SJSA1 (cell line): ENCODE data around the gene FFAR3. TPM values are rescaled to one million over a fixed set of nuclear protein-coding genes. Genes with fewer than 3 reads are reported as not detected.

Experiments
- DNase-seq, 2 experiments: peaks; one replicate each; pipeline ENCODE4 v3.0.0-alpha.2; 2015 to 2020; ENCODE audit warnings: low spot score in 2 of 2, low read depth in 1 of 2
- H3K27ac ChIP-seq: fragments of 250-450 bp; sonication (Bioruptor Pico); 2 replicates; pipeline ENCODE4 v1.5.1; 2020; ENCODE audit warnings: mild to moderate bottlenecking, moderate library complexity
- H3K27me3 ChIP-seq: fragments of 250-450 bp; sonication (Bioruptor Pico); replicated peaks from 2 replicates; pipeline ENCODE4 v1.5.1; 2020; ENCODE audit warnings: mild to moderate bottlenecking, moderate library complexity
- H3K36me3 ChIP-seq: fragments of 250-450 bp; sonication (Bioruptor Pico); 2 replicates; pipeline ENCODE4 v1.5.1; 2020; ENCODE audit warnings: mild to moderate bottlenecking
- H3K4me1 ChIP-seq: fragments of 250-450 bp; sonication (Bioruptor Pico); replicated peaks from 2 replicates; pipeline ENCODE4 v1.6.1; 2021; ENCODE audit warnings: mild to moderate bottlenecking
- H3K4me3 ChIP-seq: fragments of 250-450 bp; sonication (Bioruptor Pico); 2 replicates; pipeline ENCODE4 v1.5.1; 2020; ENCODE audit warnings: mild to moderate bottlenecking
- H3K9me3 ChIP-seq: fragments of 250-450 bp; sonication (Bioruptor Pico); replicated peaks from 2 replicates; pipeline ENCODE4 v1.5.1; 2020; ENCODE audit warnings: mild to moderate bottlenecking
- total RNA-seq: library from RNA; depleted of rRNA; stranded (reverse); fragments of >200 nt; shearing (Covaris generic); gene quantifications from 2 replicates; pipeline ENCODE4 v1.2.3, GENCODE V29; 2014

FFAR3 gene
- total RNA-seq, 1 experiment from 2014 or later, result not detected

- no peaks in the 10 kb centered on the region for H3K36me3 ChIP-seq
- no peak overlapping the region for H3K4me3 ChIP-seq
- no peak for DNase-seq
- no peak overlapping the region for H3K27ac ChIP-seq
- no peaks in the 10 kb centered on the region for H3K9me3 ChIP-seq
- no peaks in the 10 kb centered on the region for H3K27me3 ChIP-seq
- no peaks in the 10 kb centered on the region for H3K4me1 ChIP-seq
Measured at GRCh38 chr19:35337097-35337983, 20.9 kb upstream of the FFAR3 start.

- Histone ChIP-seq H3K27me3 (no peaks in the 10 kb centered on the region), H3K4me1 (no peaks in the 10 kb centered on the region), H3K27ac (no peak overlapping the region), H3K36me3 (no peaks in the 10 kb centered on the region), H3K4me3 (no peak overlapping the region), H3K9me3 (no peaks in the 10 kb centered on the region)
- no peak for DNase-seq
Measured at GRCh38 chr19:35337984-35338296, 20.3 kb upstream of the FFAR3 start.

GRCh38 chr19:35340431-35340830, 17.8 kb upstream of the FFAR3 start:
- H3K27ac ChIP-seq, result no peak overlapping the region
- no peak overlapping the region for H3K4me3 ChIP-seq
- no peaks in the 10 kb centered on the region for H3K27me3 ChIP-seq
- no peak for DNase-seq
- no peaks in the 10 kb centered on the region for H3K4me1 ChIP-seq
- no peaks in the 10 kb centered on the region for H3K36me3 ChIP-seq
- no peaks in the 10 kb centered on the region for H3K9me3 ChIP-seq

GRCh38 chr19:35341006-35341405, 17.3 kb upstream of the FFAR3 start:
- no peak overlapping the region for H3K27ac ChIP-seq
- no peak overlapping the region for H3K4me3 ChIP-seq
- no peak for DNase-seq
- no peaks in the 10 kb centered on the region for H3K27me3 ChIP-seq
- H3K4me1 ChIP-seq, result no peaks in the 10 kb centered on the region
- no peaks in the 10 kb centered on the region for H3K36me3 ChIP-seq
- H3K9me3 ChIP-seq, result no peaks in the 10 kb centered on the region

GRCh38 chr19:35341565-35342225, 16.6 kb upstream of the FFAR3 start:
- no peak overlapping the region for H3K4me3 ChIP-seq
- DNase-seq, result no peak
- H3K27me3 ChIP-seq, result no peaks in the 10 kb centered on the region
- no peaks in the 10 kb centered on the region for H3K36me3 ChIP-seq
- H3K9me3 ChIP-seq, result no peaks in the 10 kb centered on the region
- H3K27ac ChIP-seq, result no peak overlapping the region
- no peaks in the 10 kb centered on the region for H3K4me1 ChIP-seq

GRCh38 chr19:35342430-35342829, 15.8 kb upstream of the FFAR3 start:
- Histone ChIP-seq H3K27ac (no peak overlapping the region), H3K27me3 (no peaks in the 10 kb centered on the region), H3K4me3 (no peak overlapping the region), H3K36me3 (no peaks in the 10 kb centered on the region), H3K9me3 (no peaks in the 10 kb centered on the region), H3K4me1 (no peaks in the 10 kb centered on the region)
- no peak for DNase-seq

- H3K4me3 ChIP-seq, result no peak overlapping the region
Measured at GRCh38 chr19:35344511-35345031, 13.7 kb upstream of the FFAR3 start.

GRCh38 chr19:35345671-35346111, 12.6 kb upstream of the FFAR3 start:
- Histone ChIP-seq H3K27me3 (peaks cover 5% of the 10 kb centered on the region; the same call in 1 of the 2 replicates), H3K36me3 (no peaks in the 10 kb centered on the region), H3K9me3 (no peaks in the 10 kb centered on the region), H3K4me3 (no peak overlapping the region), H3K4me1 (no peaks in the 10 kb centered on the region), H3K27ac (no peak overlapping the region)
- DNase-seq, result no peak

More at GRCh38 chr19:35344511-35345031, 13.7 kb upstream of the FFAR3 start:
- Histone ChIP-seq H3K27ac (no peak overlapping the region), H3K36me3 (no peaks in the 10 kb centered on the region), H3K4me1 (no peaks in the 10 kb centered on the region), H3K27me3 (no peaks in the 10 kb centered on the region), H3K9me3 (no peaks in the 10 kb centered on the region)
- no peak for DNase-seq

- no peaks in the 10 kb centered on the region for H3K9me3 ChIP-seq
Measured at GRCh38 chr19:35346193-35347052, 11.8 kb upstream of the FFAR3 start.

GRCh38 chr19:35347171-35347929, 10.9 kb upstream of the FFAR3 start, which contains the start of gene FFAR1:
Gene FFAR1, plus strand, starts transcription at chr19:35347902. Its CDS starts 3,650 bp downstream, at chr19:35351552.
- H3K4me3 ChIP-seq, result no peak within 1 kb of the TSS
- H3K36me3 ChIP-seq, result no peaks in the 10 kb centered on the region
- peaks cover 5% of the 10 kb centered on the region; the same call in 1 of the 2 replicates for H3K27me3 ChIP-seq
- no peak for DNase-seq
- H3K27ac ChIP-seq, result no peak within 1 kb of the TSS
- H3K4me1 ChIP-seq, result no peaks in the 10 kb centered on the region
- H3K9me3 ChIP-seq, result no peaks in the 10 kb centered on the region

More at GRCh38 chr19:35346193-35347052, 11.8 kb upstream of the FFAR3 start:
- Histone ChIP-seq H3K36me3 (no peaks in the 10 kb centered on the region), H3K27ac (no peak overlapping the region), H3K27me3 (peaks cover 5% of the 10 kb centered on the region; the same call in 1 of the 2 replicates), H3K4me3 (no peak overlapping the region), H3K4me1 (no peaks in the 10 kb centered on the region)
- no peak for DNase-seq

GRCh38 chr19:35347930-35348298, 10.3 kb upstream of the FFAR3 start:
- H3K36me3 ChIP-seq, result no peaks in the 10 kb centered on the region
- H3K4me3 ChIP-seq, result no peak overlapping the region
- H3K9me3 ChIP-seq, result no peaks in the 10 kb centered on the region
- H3K4me1 ChIP-seq, result no peaks in the 10 kb centered on the region
- H3K27me3 ChIP-seq, result peaks cover 5% of the 10 kb centered on the region; the same call in 1 of the 2 replicates
- no peak for DNase-seq
- H3K27ac ChIP-seq, result no peak overlapping the region

GRCh38 chr19:35348911-35349611, 9.2 kb upstream of the FFAR3 start:
- Histone ChIP-seq H3K4me3 (no peak overlapping the region), H3K9me3 (no peaks in the 10 kb centered on the region), H3K4me1 (no peaks in the 10 kb centered on the region), H3K27me3 (peaks cover 11% of the 10 kb centered on the region), H3K36me3 (no peaks in the 10 kb centered on the region), H3K27ac (no peak overlapping the region)
- DNase-seq, result no peak
